Lower leg skin (tissue), 4 donors: ENCODE measurements around the gene PRKCZ. TPM values are rescaled to one million over a fixed set of nuclear protein-coding genes. Genes with fewer than 3 reads are reported as not detected.

Experiments used
- DNase-seq, 2 donors: peaks; one replicate each; pipeline ENCODE4 v3.0.0-alpha.2; 2019; ENCODE audit warnings: low spot score in 2 of 2
- H3K4me3 ChIP-seq: fragments of 200-600 bp; sonication (generic); 2 replicates; pipeline ENCODE4 v1.5.1; 2017; ENCODE audit warnings: mild to moderate bottlenecking, low read depth; ENCODE audit not compliant: poor library complexity, severe bottlenecking
- POLR2A ChIP-seq, 2 donors: fragments of 450-650 bp; IDR thresholded peaks; one replicate each; pipeline ENCODE4 v1.6.1; 2016 to 2017; ENCODE audit warnings: antibody characterized with exemption in 2 of 2, mild to moderate bottlenecking in 1 of 2, moderate library complexity in 1 of 2
- WGBS, 2 donors: methylation state at CpG; one replicate each; pipeline ENCODE4 v1.1.5; 2018; 5-methylcytosine and 5-hydroxymethylcytosine counted together
- intact Hi-C: fragments of 100-400 bp; cut with DNase I; formaldehyde crosslinking; loops from one replicate; pipeline ENCODE4 v1.15.0; 2023; ENCODE audit warnings: low total_unique reads
- total RNA-seq, 4 donors: library from RNA; depleted of rRNA; stranded (reverse); fragments of >200 nt; gene quantifications; one replicate each; pipeline ENCODE4 v1.1.0, GENCODE V29; 2016
- TF ChIP-seq, protein P1 (sequence below), 3 donors: fragments of 450-650 bp; IDR thresholded peaks; one replicate each; pipeline ENCODE4 v1.5.1; 2016; ENCODE audit warnings: antibody characterized with exemption in 3 of 3, mild to moderate bottlenecking in 3 of 3, moderate library complexity in 2 of 3

The PRKCZ gene
- total RNA-seq: 10 to 100 TPM; 25.9 to 32.2 (median 26.8) TPM

DNA sequence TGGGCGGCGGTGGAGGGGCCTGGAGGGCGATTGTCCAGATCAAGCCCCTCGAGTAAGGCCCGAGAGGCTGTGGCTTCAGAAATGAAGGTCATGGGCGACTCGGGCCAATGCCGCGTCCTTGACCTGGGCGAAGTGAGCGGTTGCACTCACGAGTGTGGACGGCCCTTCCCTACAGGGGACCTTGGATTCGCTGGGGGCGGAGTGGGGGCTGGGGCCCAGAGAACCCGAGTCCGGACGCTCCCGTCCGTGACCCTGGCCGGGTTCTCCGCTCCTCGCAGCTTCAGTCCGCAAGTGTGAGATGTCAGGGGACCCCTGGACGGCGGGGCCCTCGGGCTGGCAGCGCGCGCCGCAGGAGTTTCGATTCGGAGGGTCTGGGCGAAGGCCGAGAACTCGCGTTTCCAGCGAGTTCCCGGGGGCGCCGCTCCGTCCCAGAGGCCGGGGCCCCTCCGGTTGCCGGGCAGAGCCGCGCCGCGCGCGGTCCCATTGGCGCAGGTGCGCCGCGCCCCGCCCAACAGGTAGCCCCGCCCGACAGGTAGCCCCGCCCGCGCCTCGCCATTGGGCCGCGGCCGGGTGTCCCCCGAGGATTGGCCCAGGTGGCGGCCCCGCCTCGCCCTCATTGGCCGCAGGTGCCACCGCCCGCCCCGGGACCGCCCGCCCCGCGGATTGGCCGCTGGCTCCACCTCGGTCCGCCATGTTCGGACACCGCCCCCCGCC is at the start of gene PRKCZ:
Gene PRKCZ, plus strand, starts transcription at position 694 of the 714 bp plus-strand sequence. CDS start 220 bp downstream, outside the sequence.
- whole genome bisulfite sequencing, 2 donors: 3 to 7% methylated on average over 24 to 52 of the region's 83 CpGs
- peak within 1 kb of the TSS; percentile 33 for H3K4me3 ChIP-seq
- no peak for TF ChIP-seq POLR2A (IDR thresholded peaks at IDR 0.05)
- TF ChIP-seq, protein P1, sequence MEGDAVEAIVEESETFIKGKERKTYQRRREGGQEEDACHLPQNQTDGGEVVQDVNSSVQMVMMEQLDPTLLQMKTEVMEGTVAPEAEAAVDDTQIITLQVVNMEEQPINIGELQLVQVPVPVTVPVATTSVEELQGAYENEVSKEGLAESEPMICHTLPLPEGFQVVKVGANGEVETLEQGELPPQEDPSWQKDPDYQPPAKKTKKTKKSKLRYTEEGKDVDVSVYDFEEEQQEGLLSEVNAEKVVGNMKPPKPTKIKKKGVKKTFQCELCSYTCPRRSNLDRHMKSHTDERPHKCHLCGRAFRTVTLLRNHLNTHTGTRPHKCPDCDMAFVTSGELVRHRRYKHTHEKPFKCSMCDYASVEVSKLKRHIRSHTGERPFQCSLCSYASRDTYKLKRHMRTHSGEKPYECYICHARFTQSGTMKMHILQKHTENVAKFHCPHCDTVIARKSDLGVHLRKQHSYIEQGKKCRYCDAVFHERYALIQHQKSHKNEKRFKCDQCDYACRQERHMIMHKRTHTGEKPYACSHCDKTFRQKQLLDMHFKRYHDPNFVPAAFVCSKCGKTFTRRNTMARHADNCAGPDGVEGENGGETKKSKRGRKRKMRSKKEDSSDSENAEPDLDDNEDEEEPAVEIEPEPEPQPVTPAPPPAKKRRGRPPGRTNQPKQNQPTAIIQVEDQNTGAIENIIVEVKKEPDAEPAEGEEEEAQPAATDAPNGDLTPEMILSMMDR (IDR thresholded peaks at IDR 0.05): no peak
- intact Hi-C loops: loop anchor here (5.0 kb wide), 1 partner anchor 93 kb away; no protein-coding TSS in a partner anchor
- DNase-seq: peak; percentile 81 to 96

DNA sequence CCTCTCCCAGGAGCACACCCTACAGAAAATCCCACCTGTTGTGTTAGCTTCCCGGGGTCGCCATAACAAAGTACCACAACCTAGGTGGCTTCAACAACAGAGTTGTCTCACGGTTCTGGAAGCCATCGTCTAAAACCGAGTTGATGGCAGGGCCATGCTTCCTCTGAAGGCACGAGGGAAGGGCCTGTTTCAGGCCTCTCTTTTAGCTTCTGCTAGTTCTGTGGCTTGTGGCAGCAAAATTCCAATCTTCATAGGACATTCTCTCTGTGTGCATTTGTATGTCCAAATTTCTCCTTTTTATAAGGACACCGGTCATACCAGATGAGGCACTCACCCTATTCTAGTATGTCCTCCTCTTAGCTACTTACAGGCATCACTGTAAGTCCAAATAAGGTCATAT is 49.8 kb upstream of the PRKCZ start:
- intact Hi-C loops: no loop called here
- 87 to 90% methylated on average over 7 of the region's 7 CpGs for WGBS, 2 donors
- no peak for TF ChIP-seq POLR2A (IDR thresholded peaks at IDR 0.05)
- TF ChIP-seq, protein P1 (IDR thresholded peaks at IDR 0.05): no peak

DNA sequence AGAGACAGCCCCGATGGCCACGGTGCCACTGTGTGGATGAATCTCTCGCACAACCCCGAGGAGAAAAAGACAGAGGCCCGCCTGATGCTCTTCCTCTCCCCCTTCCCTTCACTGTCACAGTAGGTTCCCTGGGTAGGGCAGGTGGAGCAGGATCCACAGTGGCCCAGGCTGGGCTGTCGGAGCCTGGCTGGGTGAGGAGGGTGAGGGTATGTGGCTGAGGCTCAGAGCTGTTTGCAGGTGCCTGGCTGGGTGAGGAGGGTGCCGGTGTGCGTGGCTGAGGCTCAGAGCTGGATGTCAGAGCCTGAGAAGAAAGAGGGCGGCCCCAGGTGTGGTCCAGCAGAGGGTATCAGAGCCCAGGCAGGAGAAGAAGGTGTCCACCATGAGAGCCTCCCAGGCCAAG is 49.4 kb upstream of the PRKCZ start:
- WGBS, 2 donors: 87 to 90% methylated on average over 9 of the region's 9 CpGs
- intact Hi-C loops: no loop called here
- TF ChIP-seq, protein P1 (IDR thresholded peaks at IDR 0.05): no peak
- TF ChIP-seq POLR2A (IDR thresholded peaks at IDR 0.05): no peak
- no peak overlapping the region for H3K4me3 ChIP-seq
- no peak for DNase-seq

More for the DNA sequence above, 49.8 kb upstream of the PRKCZ start:
- no peak for DNase-seq
- H3K4me3 ChIP-seq: no peak overlapping the region

DNA sequence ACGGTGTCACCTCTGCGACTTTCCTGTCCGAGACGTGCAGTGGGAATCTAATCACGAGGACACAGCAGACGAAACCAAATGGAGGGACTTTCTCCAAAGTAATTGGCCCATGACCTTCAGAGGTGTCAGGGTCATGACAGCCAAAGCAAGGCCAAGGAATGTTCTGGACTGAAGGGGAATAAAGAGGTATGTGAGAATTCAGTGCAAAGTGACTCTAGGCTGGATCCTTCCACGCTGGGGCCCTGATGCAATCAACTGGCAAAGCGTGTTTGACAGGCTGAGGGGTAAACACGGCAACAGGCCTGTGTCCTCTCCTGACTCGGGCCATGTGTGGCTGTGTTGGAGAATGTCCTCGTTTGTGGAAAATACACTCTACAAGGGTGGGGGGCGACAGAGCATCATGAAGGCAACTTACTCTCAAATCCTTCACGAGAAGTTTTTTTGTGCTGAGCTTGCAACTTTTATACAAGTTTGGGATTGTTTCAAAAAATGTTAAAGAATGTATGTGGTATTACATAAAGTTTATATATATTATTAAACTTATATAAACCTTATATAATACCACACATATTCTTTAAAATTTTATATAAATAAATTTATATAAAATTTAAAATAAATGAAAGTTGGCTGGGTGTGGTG is 48.3 kb upstream of the PRKCZ start:
- DNase-seq: no peak
- TF ChIP-seq POLR2A (IDR thresholded peaks at IDR 0.05): no peak
- TF ChIP-seq, protein P1 (IDR thresholded peaks at IDR 0.05): no peak
- intact Hi-C loops: no loop called here
- WGBS, 2 donors: 73 to 75% methylated on average over 13 of the region's 13 CpGs
- no peak overlapping the region for H3K4me3 ChIP-seq

DNA sequence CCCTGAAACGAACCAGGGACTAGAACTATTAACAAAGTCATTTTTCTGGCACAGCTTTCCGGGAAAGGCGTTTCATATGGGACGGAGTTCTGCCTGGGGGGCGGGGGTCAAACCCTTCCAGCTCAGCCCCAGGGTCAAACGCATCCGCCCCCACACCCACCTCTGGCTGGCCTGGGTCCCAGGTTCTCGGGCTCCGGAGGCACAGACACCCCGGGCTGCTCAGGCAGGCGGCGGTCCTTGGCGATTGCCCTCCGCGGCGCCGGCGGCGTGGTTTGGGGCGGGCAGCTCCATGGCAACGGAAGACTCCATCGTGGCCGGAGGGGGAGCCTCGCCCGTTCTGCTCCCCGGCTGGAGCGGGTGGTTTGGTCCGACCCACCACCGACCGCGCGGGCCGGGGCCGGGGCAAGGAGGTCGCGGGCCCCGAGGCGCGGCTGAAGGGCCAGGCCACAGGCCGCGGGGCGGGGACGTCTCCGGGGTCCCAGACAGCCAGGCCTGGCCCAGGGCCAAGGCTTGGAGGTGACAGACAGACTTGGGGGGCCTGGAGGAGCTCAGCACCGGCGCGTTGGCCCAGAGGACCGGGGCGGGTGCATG is 46.6 kb upstream of the PRKCZ start, which contains the start of gene CFAP74:
Gene CFAP74, minus strand, starts transcription at position 246 of the 591 bp plus-strand sequence. CDS start 12,830 bp downstream, outside the sequence.
- DNase-seq: no peak
- no peak within 1 kb of the TSS for H3K4me3 ChIP-seq
- TF ChIP-seq, protein P1 (IDR thresholded peaks at IDR 0.05): no peak
- TF ChIP-seq POLR2A (IDR thresholded peaks at IDR 0.05): no peak

More for the DNA sequence above, 46.6 kb upstream of the PRKCZ start, which contains the start of gene CFAP74:
- 12 to 20% methylated on average over 21 to 22 of the region's 49 CpGs for WGBS, 2 donors
- intact Hi-C loops: no loop called here
